Measurements from ENCODE around the gene CLIC2.
A peak's percentile ranks its signal among the peaks of the same experiment; 100 is the strongest.
"Not testable (repeated sequence)": the region's sequence is repeated elsewhere in the genome, so short reads cannot be mapped to it uniquely, and the experiment has no call there.

CLIC2 gene

GRCh38 chrX:155334486-155335336, at the start of gene CLIC2:
CLIC2 (minus strand) TSS chrX:155334614; CDS start chrX:155334427, 187 bp downstream.
- DNase-seq = peak; percentile 1

GRCh38 chrX:155382529-155382967, 48.1 kb upstream of the CLIC2 start:
- DNase-seq = not testable (repeated sequence)

- DNase-seq = not testable (repeated sequence)
These were observed 47.6 kb upstream of the CLIC2 start, which contains the start of gene F8A2 for GRCh38 chrX:155381843-155382528. F8A2 (plus strand) TSS chrX:155382095; CDS start chrX:155382115, 20 bp downstream.

- DNase-seq = not testable (repeated sequence)
These were observed 45.4 kb upstream of the CLIC2 start for GRCh38 chrX:155379802-155380201.

GRCh38 chrX:155373777-155374458, 39.5 kb upstream of the CLIC2 start:
- not testable (repeated sequence) for DNase-seq

- DNase-seq = not testable (repeated sequence)
These were observed 29.3 kb upstream of the CLIC2 start for GRCh38 chrX:155363712-155364111.

- not testable (repeated sequence) for DNase-seq
These were observed 15.0 kb upstream of the CLIC2 start for GRCh38 chrX:155349448-155349847.

- not testable (repeated sequence) for DNase-seq
These were observed 11.3 kb upstream of the CLIC2 start for GRCh38 chrX:155345689-155346088.

- not testable (repeated sequence) for DNase-seq
These were observed 911 bp upstream of the CLIC2 start for GRCh38 chrX:155335337-155335712.

GRCh38 chrX:155333544-155334100, 792 bp downstream of the CLIC2 start:
- DNase-seq = no peak

GRCh38 chrX:155330992-155331391, 3.4 kb downstream of the CLIC2 start:
- no peak for DNase-seq

GRCh38 chrX:155329293-155329692, 5.1 kb downstream of the CLIC2 start:
- DNase-seq = no peak

- DNase-seq = no peak
These were observed 7.8 kb downstream of the CLIC2 start for GRCh38 chrX:155326610-155327009.

GRCh38 chrX:155314260-155314659, 20.2 kb downstream of the CLIC2 start:
- no peak for DNase-seq

GRCh38 chrX:155313766-155314165, 20.6 kb downstream of the CLIC2 start:
- DNase-seq = no peak

- DNase-seq = no peak
These were observed 40.6 kb downstream of the CLIC2 start for GRCh38 chrX:155293771-155294170.

- no peak for DNase-seq
These were observed 54.5 kb downstream of the CLIC2 start for GRCh38 chrX:155279873-155280272.

- no peak for DNase-seq
These were observed 63.4 kb downstream of the CLIC2 start for GRCh38 chrX:155270969-155271368.

- DNase-seq = not testable (repeated sequence)
These were observed 66.4 kb downstream of the CLIC2 start for GRCh38 chrX:155267995-155268394.

- no peak for DNase-seq
These were observed 68.0 kb downstream of the CLIC2 start for GRCh38 chrX:155266439-155266838.

- peak; percentile 27 for DNase-seq
These were observed 70.4 kb downstream of the CLIC2 start, which contains the start of gene RAB39B for GRCh38 chrX:155263854-155264628. RAB39B (minus strand) TSS chrX:155264491; CDS start chrX:155264288, 203 bp downstream.
